Smooth muscle cell (in vitro differentiated cells): ENCODE results near the gene WASF2. TPM values are rescaled to one million over a fixed set of nuclear protein-coding genes. Genes with fewer than 3 reads are reported as not detected.

Experiments used
- DNase-seq: peaks from one replicate; lab custom pipeline; 2025; ENCODE audit not compliant: unreplicated experiment; lab: John Stamatoyannopoulos, UW
- H2AFZ ChIP-seq: fragments of 200-600 bp; sonication (generic); 2 replicates; pipeline ENCODE4 v1.6.0; 2016; ENCODE audit warnings: antibody characterized with exemption, low read depth, mild to moderate bottlenecking
- H3F3A ChIP-seq: fragments of 200-600 bp; sonication (generic); 2 replicates; pipeline ENCODE4 v1.6.0; 2017; ENCODE audit warnings: antibody characterized with exemption, low read depth
- H3K27ac ChIP-seq: fragments of 200-600 bp; sonication (generic); 2 replicates; pipeline ENCODE4 v1.5.1; 2016; ENCODE audit warnings: low read depth, mild to moderate bottlenecking
- H3K27me3 ChIP-seq: fragments of 200-600 bp; sonication (generic); 2 replicates; pipeline ENCODE4 v1.6.1; 2016; ENCODE audit warnings: low read depth, mild to moderate bottlenecking
- H3K36me3 ChIP-seq: fragments of 200-600 bp; sonication (generic); 2 replicates; pipeline ENCODE4 v1.5.1; 2016; ENCODE audit warnings: low read depth
- H3K4me1 ChIP-seq: fragments of 200-600 bp; sonication (generic); 2 replicates; pipeline ENCODE4 v1.5.1; 2016; ENCODE audit warnings: low read depth
- H3K4me2 ChIP-seq: fragments of 200-600 bp; sonication (generic); 2 replicates; pipeline ENCODE4 v1.6.0; 2016; ENCODE audit warnings: mild to moderate bottlenecking
- H3K4me3 ChIP-seq: fragments of 200-600 bp; sonication (generic); 2 replicates; pipeline ENCODE4 v1.5.1; 2016; ENCODE audit warnings: mild to moderate bottlenecking
- H3K79me2 ChIP-seq: fragments of 200-600 bp; sonication (generic); 2 replicates; pipeline ENCODE4 v1.6.0; 2016; ENCODE audit warnings: low read depth, mild to moderate bottlenecking
- H3K9ac ChIP-seq: fragments of 200-600 bp; sonication (generic); 2 replicates; pipeline ENCODE4 v1.6.0; 2016; ENCODE audit warnings: low read depth
- H3K9me3 ChIP-seq: fragments of 200-600 bp; sonication (generic); replicated peaks from 2 replicates; pipeline ENCODE4 v1.5.1; 2016; ENCODE audit warnings: low read depth
- H4K20me1 ChIP-seq: fragments of 200-600 bp; sonication (generic); 2 replicates; pipeline ENCODE4 v1.6.0; 2016; ENCODE audit warnings: low read depth
- CTCF ChIP-seq: fragments of 200-600 bp; sonication (generic); IDR thresholded peaks from 2 replicates; pipeline ENCODE4 v1.5.1; 2017; ENCODE audit warnings: borderline replicate concordance, mild to moderate bottlenecking, antibody characterized with exemption; ENCODE audit not compliant: insufficient read depth, poor library complexity, severe bottlenecking
- WGBS: methylation state at CpG from one replicate; pipeline ENCODE4 v1.1.7; 2016; ENCODE audit warnings: low lambda C conversion rate; 5-methylcytosine and 5-hydroxymethylcytosine counted together
- polyA plus RNA-seq: library from polyadenylated mRNA; unstranded; fragments of >200 nt; fragmentation: Nextera tagmentation; extraction: Ambion mirVana; gene quantifications from 2 replicates; pipeline ENCODE4 v1.2.1, GENCODE V29; 2016
- total RNA-seq: library from RNA; depleted of rRNA; stranded (reverse); fragments of >200 nt; gene quantifications from 2 replicates; pipeline ENCODE4 v1.2.3, GENCODE V29; 2014

WASF2 gene
- total and polyA plus RNA-seq, 2 experiments from 2014 or later = 34.3 to 46.1 TPM

DNA sequence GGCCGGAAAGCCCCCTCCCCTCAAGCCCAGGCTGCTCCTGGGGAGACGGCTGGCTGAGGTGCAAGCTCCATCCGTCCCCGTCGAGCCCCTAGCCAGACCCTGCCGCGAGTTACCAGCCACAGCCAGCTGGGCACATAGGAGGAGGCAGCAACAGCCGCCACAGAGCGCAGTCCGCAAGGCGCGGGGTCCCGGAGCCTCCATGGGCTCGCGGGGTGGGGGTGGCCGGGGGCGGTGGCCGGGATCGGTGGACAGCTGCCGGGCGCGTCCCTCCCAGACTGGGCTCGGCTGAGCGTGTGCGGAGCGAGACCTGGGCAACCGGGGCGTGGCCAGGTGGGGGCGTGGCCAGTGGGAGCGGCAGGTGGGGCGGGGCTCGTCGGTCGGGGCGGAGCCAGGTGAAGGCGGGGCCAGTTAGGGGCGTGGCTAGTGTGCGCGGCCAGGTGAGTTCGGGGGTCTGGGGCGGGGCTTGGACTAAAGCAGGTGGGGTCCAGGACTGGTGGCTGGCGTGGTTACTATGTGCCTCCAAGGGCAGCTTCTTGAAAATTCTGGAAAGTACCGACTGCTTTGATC, 106.8 kb downstream of the WASF2 start, which contains the start of gene CD164L2:
Gene CD164L2 (minus strand): TSS at position 295 of the 567 bp plus-strand sequence. CDS start 94 bp downstream, at position 201.
- WGBS = 7% methylated on average over 42 of the region's 43 CpGs
- DNase-seq = no peak
- Histone ChIP-seq H3F3A (no peaks in the 10 kb centered on the region), H4K20me1 (no peaks in the 10 kb centered on the region), H3K79me2 (no peaks in the 10 kb centered on the region), H3K4me2 (peak within 1 kb of the TSS; percentile 77), H2AFZ (no peak within 1 kb of the TSS), H3K9ac (no peak within 1 kb of the TSS), H3K36me3 (no peaks in the 10 kb centered on the region), H3K27ac (no peak within 1 kb of the TSS), H3K9me3 (no peaks in the 10 kb centered on the region), H3K27me3 (no peaks in the 10 kb centered on the region), H3K4me3 (peak within 1 kb of the TSS; percentile 32), H3K4me1 (no peaks in the 10 kb centered on the region)
- TF ChIP-seq CTCF = no peak

DNA sequence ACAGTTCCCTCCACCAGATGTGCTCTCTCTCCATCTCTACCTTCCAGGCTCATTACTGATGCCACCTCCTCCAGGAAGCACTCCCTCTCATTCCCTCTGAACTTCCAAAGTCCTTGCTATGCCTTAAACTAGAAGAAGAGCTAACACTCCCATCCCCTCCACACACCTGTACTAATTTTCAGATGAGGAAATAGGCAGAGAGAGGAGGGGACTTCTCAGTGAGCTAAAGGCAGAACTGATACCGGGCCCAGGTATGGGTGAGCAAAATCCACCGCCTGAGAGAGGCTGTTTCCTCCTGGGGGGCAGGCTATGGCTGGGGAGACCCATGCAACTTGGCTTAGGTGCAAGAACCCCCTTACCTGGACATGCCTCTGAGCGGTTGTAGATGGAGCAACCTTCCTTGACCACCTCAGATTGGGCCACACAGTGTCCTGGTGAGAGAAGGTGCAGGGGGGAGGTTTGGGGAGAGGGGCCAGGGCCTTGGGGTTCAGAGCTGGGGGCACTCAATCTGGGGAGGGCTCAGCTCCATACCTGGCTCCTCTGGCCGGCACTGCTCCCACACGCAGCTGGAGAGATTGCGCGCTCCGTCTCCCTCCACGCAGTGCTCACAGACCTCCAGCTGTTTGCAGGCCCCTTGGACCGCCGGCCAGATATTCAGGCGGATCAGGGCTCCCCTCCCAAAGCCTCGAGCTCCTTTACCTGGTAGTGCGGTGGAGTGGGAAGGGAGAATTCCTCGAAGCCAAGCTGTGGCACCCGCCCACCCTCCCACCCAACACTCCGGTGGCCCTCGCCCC, 107.8 kb downstream of the WASF2 start:
- WGBS = 83% methylated on average over 14 of the region's 18 CpGs

GRCh38 chr1:27380766-27381733, 108.9 kb downstream of the WASF2 start:
- Histone ChIP-seq H3F3A (no peaks in the 10 kb centered on the region), H3K27ac (no peak overlapping the region), H3K9ac (no peak overlapping the region), H3K79me2 (no peaks in the 10 kb centered on the region), H2AFZ (no peak overlapping the region), H3K27me3 (no peaks in the 10 kb centered on the region), H3K36me3 (no peaks in the 10 kb centered on the region), H4K20me1 (no peaks in the 10 kb centered on the region), H3K4me3 (no peak overlapping the region), H3K4me1 (no peaks in the 10 kb centered on the region), H3K9me3 (no peaks in the 10 kb centered on the region), H3K4me2 (no peak overlapping the region)
- 96% methylated on average over 12 of the region's 12 CpGs for WGBS
- no peak for TF ChIP-seq CTCF
- no peak for DNase-seq

More for the DNA sequence above, 107.8 kb downstream of the WASF2 start:
- no peak overlapping the region for H3K4me2 ChIP-seq
- H3K79me2 ChIP-seq = no peaks in the 10 kb centered on the region
- no peaks in the 10 kb centered on the region for H3K36me3 ChIP-seq
- no peak overlapping the region for H2AFZ ChIP-seq
- no peaks in the 10 kb centered on the region for H4K20me1 ChIP-seq
- H3K9ac ChIP-seq = no peak overlapping the region
- no peaks in the 10 kb centered on the region for H3K27me3 ChIP-seq
- H3F3A ChIP-seq = no peaks in the 10 kb centered on the region
- TF ChIP-seq CTCF = no peak
- H3K4me3 ChIP-seq = no peak overlapping the region
- no peak for DNase-seq
- H3K4me1 ChIP-seq = no peaks in the 10 kb centered on the region
- no peak overlapping the region for H3K27ac ChIP-seq
- H3K9me3 ChIP-seq = no peaks in the 10 kb centered on the region
